GM23338 (cell line): ENCODE data around the gene NDST1. TPM values are rescaled to one million over a fixed set of nuclear protein-coding genes. Genes with fewer than 3 reads are reported as not detected.

Experiments
- ATAC-seq: fragments of 200-7000 bp; cut with Tn5 transposase; 3 replicates; pipeline ENCODE4 v1.9.1; 2020
- DNase-seq: peaks from one replicate; pipeline ENCODE4 v3.0.0-alpha.2; 2015; ENCODE audit warnings: low spot score
- H2AFZ ChIP-seq: fragments of 200-600 bp; sonication (generic); 2 replicates; pipeline ENCODE4 v1.8.0; 2016; ENCODE audit warnings: antibody characterized with exemption, mild to moderate bottlenecking, moderate library complexity
- H3F3A ChIP-seq: fragments of 200-600 bp; sonication (generic); replicated peaks from 2 replicates; pipeline ENCODE4 v1.8.0; 2017; ENCODE audit warnings: antibody characterized with exemption, mixed run types, low read depth
- H3K27ac ChIP-seq: fragments of 200-600 bp; sonication (generic); 2 replicates; pipeline ENCODE4 v1.6.1; 2016; ENCODE audit warnings: low read depth
- H3K27me3 ChIP-seq: fragments of 200-600 bp; sonication (generic); 2 replicates; pipeline ENCODE4 v1.8.0; 2016; ENCODE audit warnings: mild to moderate bottlenecking, mixed run types, moderate library complexity; ENCODE audit not compliant: insufficient read depth
- H3K36me3 ChIP-seq: fragments of 200-600 bp; sonication (generic); 2 replicates; pipeline ENCODE4 v1.8.0; 2016; ENCODE audit warnings: mild to moderate bottlenecking; ENCODE audit not compliant: insufficient read depth
- H3K4me1 ChIP-seq: fragments of 200-600 bp; sonication (generic); 2 replicates; pipeline ENCODE4 v1.8.0; 2016; ENCODE audit warnings: mild to moderate bottlenecking, moderate library complexity; ENCODE audit not compliant: insufficient read depth
- H3K4me2 ChIP-seq: fragments of 200-600 bp; sonication (generic); 2 replicates; pipeline ENCODE4 v1.7.1; 2017; ENCODE audit warnings: mixed run types
- H3K4me3 ChIP-seq: fragments of 200-600 bp; sonication (generic); 2 replicates; pipeline ENCODE4 v1.6.1; 2016; ENCODE audit warnings: mixed run types
- H3K79me2 ChIP-seq: fragments of 200-600 bp; sonication (generic); replicated peaks from 2 replicates; pipeline ENCODE4 v1.8.0; 2017; ENCODE audit warnings: mild to moderate bottlenecking; ENCODE audit not compliant: insufficient read depth
- H3K9me2 ChIP-seq: fragments of 200-600 bp; sonication (generic); 2 replicates; pipeline ENCODE4 v1.8.0; 2017; ENCODE audit not compliant: insufficient read depth
- H4K20me1 ChIP-seq: fragments of 200-600 bp; sonication (generic); replicated peaks from 2 replicates; pipeline ENCODE4 v1.8.0; 2017; ENCODE audit warnings: mild to moderate bottlenecking; ENCODE audit not compliant: insufficient read depth
- H3K27ac Mint-ChIP-seq: 2 replicates; pipeline ENCODE4 v1.8.0; 2020; ENCODE audit warnings: inconsistent platforms, mild to moderate bottlenecking, moderate library complexity, mixed read lengths
- H3K27me3 Mint-ChIP-seq: 3 replicates; pipeline ENCODE4 v1.8.0; 2022; ENCODE audit warnings: low read depth, mild to moderate bottlenecking, moderate library complexity, mixed read lengths, inconsistent platforms; ENCODE audit not compliant: insufficient read depth, poor library complexity
- H3K36me3 Mint-ChIP-seq: 3 replicates; pipeline ENCODE4 v1.8.0; 2021; ENCODE audit warnings: low read depth, mild to moderate bottlenecking, inconsistent platforms, moderate library complexity, mixed read lengths
- H3K4me1 Mint-ChIP-seq: 3 replicates; pipeline ENCODE4 v1.8.0; 2020; ENCODE audit warnings: mild to moderate bottlenecking, inconsistent platforms, mixed read lengths
- H3K4me3 Mint-ChIP-seq: 3 replicates; pipeline ENCODE4 v1.8.0; 2021; ENCODE audit warnings: moderate library complexity, mild to moderate bottlenecking, inconsistent platforms, mixed read lengths
- H3K9me3 Mint-ChIP-seq: 3 replicates; pipeline ENCODE4 v1.8.0; 2020; ENCODE audit warnings: moderate library complexity, mild to moderate bottlenecking, inconsistent platforms, mixed read lengths
- CREB1 ChIP-seq: fragments of 250-450 bp; sonication (Bioruptor Pico); IDR thresholded peaks from 2 replicates; pipeline ENCODE4 v1.5.0; 2020; ENCODE audit warnings: low read depth, mild to moderate bottlenecking, moderate library complexity
- CTCF ChIP-seq, 2 experiments: fragments of 200-600 bp in 1 of 2; sonication (generic) in 1 of 2; conservative IDR thresholded peaks; 2 replicates each; pipeline versions ENCODE4 v1.5.1 to v1.6.1; 2016 to 2017; ENCODE audit warnings: antibody characterized with exemption in 2 of 2, low read depth in 2 of 2, mild to moderate bottlenecking in 2 of 2, moderate library complexity in 1 of 2
- EZH2 ChIP-seq: fragments of 200-600 bp; sonication (generic); IDR thresholded peaks from one replicate; pipeline ENCODE4 v1.8.0; 2017; ENCODE audit warnings: antibody characterized with exemption, mild to moderate bottlenecking, low read depth; ENCODE audit not compliant: unreplicated experiment
- JUNB ChIP-seq: IDR thresholded peaks from one replicate; pipeline ENCODE4 v1.6.1; 2016; ENCODE audit warnings: antibody characterized with exemption; ENCODE audit not compliant: unreplicated experiment
- NANOG ChIP-seq: IDR thresholded peaks from 2 replicates; pipeline ENCODE4 v1.6.1; 2016; ENCODE audit warnings: antibody characterized with exemption, borderline replicate concordance
- POLR2AphosphoS5 ChIP-seq: IDR thresholded peaks from 2 replicates; pipeline ENCODE4 v1.6.1; 2016; ENCODE audit warnings: antibody characterized with exemption, low read depth
- ZNF462 ChIP-seq: fragments of 250-450 bp; sonication (Bioruptor Pico); IDR thresholded peaks from 2 replicates; pipeline ENCODE4 v1.5.0; 2020; ENCODE audit warnings: mild to moderate bottlenecking, moderate library complexity
- polyA plus RNA-seq: library from polyadenylated mRNA; unstranded; fragments of >200 nt; fragmentation: Nextera tagmentation; extraction: Ambion mirVana; gene quantifications from 2 replicates; pipeline ENCODE4 v1.2.1, GENCODE V29; 2016
- total RNA-seq: library from RNA; depleted of rRNA; stranded (reverse); fragments of >200 nt; shearing (Covaris generic); gene quantifications from 2 replicates; pipeline ENCODE4 v1.2.3, GENCODE V29; 2014
- TF ChIP-seq, protein P1 (sequence below): IDR thresholded peaks from 2 replicates; pipeline ENCODE4 v1.6.1; 2016; ENCODE audit warnings: antibody characterized with exemption

The NDST1 gene
- total and polyA plus RNA-seq, 2 experiments from 2014 or later, result 7.3 to 85.0 TPM

DNA sequence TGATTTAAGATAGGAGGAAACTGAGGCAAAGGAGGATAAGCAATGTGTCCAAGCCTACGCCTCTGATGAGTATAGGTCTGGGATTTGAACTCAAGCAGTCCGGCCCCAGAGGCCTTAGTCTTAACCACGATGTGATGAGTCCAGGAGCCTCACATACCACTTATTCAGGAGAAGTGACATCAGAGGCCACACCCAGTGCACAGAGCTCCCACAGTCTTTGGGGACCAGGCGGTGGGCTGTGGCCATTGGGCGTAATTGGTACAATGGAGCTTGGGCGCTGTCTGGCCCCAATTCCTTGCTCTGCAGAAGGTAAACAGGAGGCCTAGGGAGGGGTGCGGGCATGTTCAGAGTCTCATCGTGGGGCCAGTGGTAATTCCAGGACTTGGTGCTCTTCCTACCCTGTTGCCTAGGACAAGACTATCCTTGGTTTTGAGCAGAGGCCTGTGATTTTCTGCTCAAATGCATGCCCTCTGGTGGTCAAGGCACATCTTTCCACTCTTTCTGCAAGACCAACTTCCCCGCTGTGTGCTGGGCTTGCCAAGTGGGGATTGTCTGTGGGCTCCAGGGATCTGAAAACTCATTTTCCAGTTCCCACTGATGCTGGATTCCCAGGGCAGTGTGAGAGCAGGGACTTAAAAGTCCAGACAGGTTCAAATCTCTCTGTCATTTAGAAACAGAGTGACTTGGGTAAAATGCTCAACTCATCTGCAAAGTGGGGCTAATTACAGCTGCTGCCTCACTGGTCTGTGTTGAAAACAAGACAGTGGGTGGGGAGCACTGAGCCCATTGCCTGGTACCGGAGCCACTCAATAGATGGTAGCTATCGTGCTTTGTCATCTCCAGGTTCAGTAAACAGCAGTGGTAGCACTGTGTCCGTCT is 15.8 kb downstream of the NDST1 start:
- Mint-ChIP-seq H3K27ac (no peak overlapping the region; the same call in 1 of the 2 replicates), H3K9me3 (no peaks in the 10 kb centered on the region), H3K27me3 (peaks cover 7% of the 10 kb centered on the region), H3K4me1 (peaks cover 40% of the 10 kb centered on the region), H3K4me3 (no peak overlapping the region), H3K36me3 (peaks cover 30% of the 10 kb centered on the region)
- Histone ChIP-seq H3K4me1 (peaks cover 29% of the 10 kb centered on the region), H3F3A (peaks cover 11% of the 10 kb centered on the region; the same call in 1 of the 2 replicates), H3K79me2 (peaks cover 70% of the 10 kb centered on the region), H3K36me3 (no peaks in the 10 kb centered on the region; the same call in 1 of the 2 replicates), H3K27me3 (no peaks in the 10 kb centered on the region), H3K4me3 (no peak overlapping the region), H3K27ac (peak overlapping the region; percentile 50; the same call in 1 of the 2 replicates), H3K4me2 (no peak overlapping the region), H4K20me1 (peaks cover 23% of the 10 kb centered on the region), H3K9me2 (no peaks in the 10 kb centered on the region), H2AFZ (no peak overlapping the region)
- TF ChIP-seq, protein P1, sequence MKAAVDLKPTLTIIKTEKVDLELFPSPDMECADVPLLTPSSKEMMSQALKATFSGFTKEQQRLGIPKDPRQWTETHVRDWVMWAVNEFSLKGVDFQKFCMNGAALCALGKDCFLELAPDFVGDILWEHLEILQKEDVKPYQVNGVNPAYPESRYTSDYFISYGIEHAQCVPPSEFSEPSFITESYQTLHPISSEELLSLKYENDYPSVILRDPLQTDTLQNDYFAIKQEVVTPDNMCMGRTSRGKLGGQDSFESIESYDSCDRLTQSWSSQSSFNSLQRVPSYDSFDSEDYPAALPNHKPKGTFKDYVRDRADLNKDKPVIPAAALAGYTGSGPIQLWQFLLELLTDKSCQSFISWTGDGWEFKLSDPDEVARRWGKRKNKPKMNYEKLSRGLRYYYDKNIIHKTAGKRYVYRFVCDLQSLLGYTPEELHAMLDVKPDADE, result no peak
- peak; percentile 68 to 78 for TF ChIP-seq CTCF (conservative IDR thresholded peaks at IDR 0.05; ENCODE audit: low read depth in 2 of 2)
- ATAC-seq (peak; percentile 69), DNase-seq (peak; percentile 84)

- Mint-ChIP-seq H3K36me3 (peaks cover 24% of the 10 kb centered on the region), H3K4me1 (peaks cover 53% of the 10 kb centered on the region), H3K4me3 (no peak overlapping the region), H3K27ac (no peak overlapping the region; the same call in 1 of the 2 replicates), H3K9me3 (no peaks in the 10 kb centered on the region), H3K27me3 (peaks cover 5% of the 10 kb centered on the region)
- ATAC-seq (peak; percentile 26), DNase-seq (peak; percentile 35)
- Histone ChIP-seq H3K4me3 (no peak overlapping the region), H3K79me2 (peaks cover 60% of the 10 kb centered on the region), H3K36me3 (no peaks in the 10 kb centered on the region; the same call in 1 of the 2 replicates), H3K4me1 (peaks cover 37% of the 10 kb centered on the region), H3K9me2 (no peaks in the 10 kb centered on the region), H2AFZ (no peak overlapping the region), H3F3A (peaks cover 11% of the 10 kb centered on the region; the same call in 1 of the 2 replicates), H3K27ac (no peak overlapping the region), H3K4me2 (peak overlapping the region; percentile 55), H3K27me3 (no peaks in the 10 kb centered on the region), H4K20me1 (peaks cover 32% of the 10 kb centered on the region)
- TF ChIP-seq ZNF462 (CRISPR knock-in tag) (no peak), JUNB (no peak), POLR2AphosphoS5 (no peak), NANOG (no peak), CREB1 (CRISPR knock-in tag) (no peak), EZH2 (no peak)
These were observed 17.2 kb downstream of the NDST1 start for GRCh38 chr5:150525163-150525562.
